ENCODE results near the gene SHC1.

Gene SHC1

DNA sequence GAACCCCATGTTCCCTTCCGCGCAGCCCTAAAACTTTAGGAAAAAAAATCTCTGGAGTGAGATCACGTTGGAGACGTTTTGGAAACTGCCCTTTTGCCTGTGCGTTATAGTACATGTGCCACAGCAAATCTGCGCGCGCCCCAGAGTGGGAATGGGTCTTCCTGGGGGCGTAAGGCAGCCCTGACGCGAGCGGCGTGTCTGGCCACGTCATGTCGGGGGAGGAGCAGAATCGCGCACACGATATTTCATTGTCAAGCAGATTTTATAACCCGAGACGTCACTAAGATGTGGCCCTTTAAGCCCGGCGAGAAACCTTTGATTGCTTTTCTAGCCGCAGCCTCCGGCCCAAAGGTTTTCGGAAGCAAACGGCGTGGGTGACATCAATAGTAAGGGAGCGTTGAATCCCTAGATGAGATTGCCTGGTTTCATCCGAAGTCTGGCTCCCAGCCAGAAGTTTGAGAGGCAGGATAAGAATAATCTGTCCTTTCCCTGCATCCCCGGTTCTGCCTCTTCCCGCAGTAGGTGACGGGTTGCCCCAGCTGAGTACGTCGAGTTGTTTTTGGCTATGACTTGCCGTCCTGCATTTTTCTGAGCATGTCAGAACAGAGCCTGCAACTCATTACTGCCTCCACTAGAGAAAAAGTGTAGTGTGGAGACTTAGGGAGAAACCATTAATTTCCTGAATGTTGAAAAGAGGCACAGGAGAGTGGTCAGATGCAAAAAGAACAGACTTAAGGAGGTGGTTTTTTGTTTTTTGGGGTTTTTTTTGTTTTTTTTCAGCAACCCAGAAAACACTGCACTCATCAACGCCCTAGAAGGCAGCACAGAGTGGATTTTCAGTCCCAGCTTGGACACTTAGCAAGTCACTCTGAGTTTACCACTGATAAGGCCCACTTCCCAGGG is 33.2 kb downstream of the SHC1 start (continued):
- TF ChIP-seq, protein P1, sequence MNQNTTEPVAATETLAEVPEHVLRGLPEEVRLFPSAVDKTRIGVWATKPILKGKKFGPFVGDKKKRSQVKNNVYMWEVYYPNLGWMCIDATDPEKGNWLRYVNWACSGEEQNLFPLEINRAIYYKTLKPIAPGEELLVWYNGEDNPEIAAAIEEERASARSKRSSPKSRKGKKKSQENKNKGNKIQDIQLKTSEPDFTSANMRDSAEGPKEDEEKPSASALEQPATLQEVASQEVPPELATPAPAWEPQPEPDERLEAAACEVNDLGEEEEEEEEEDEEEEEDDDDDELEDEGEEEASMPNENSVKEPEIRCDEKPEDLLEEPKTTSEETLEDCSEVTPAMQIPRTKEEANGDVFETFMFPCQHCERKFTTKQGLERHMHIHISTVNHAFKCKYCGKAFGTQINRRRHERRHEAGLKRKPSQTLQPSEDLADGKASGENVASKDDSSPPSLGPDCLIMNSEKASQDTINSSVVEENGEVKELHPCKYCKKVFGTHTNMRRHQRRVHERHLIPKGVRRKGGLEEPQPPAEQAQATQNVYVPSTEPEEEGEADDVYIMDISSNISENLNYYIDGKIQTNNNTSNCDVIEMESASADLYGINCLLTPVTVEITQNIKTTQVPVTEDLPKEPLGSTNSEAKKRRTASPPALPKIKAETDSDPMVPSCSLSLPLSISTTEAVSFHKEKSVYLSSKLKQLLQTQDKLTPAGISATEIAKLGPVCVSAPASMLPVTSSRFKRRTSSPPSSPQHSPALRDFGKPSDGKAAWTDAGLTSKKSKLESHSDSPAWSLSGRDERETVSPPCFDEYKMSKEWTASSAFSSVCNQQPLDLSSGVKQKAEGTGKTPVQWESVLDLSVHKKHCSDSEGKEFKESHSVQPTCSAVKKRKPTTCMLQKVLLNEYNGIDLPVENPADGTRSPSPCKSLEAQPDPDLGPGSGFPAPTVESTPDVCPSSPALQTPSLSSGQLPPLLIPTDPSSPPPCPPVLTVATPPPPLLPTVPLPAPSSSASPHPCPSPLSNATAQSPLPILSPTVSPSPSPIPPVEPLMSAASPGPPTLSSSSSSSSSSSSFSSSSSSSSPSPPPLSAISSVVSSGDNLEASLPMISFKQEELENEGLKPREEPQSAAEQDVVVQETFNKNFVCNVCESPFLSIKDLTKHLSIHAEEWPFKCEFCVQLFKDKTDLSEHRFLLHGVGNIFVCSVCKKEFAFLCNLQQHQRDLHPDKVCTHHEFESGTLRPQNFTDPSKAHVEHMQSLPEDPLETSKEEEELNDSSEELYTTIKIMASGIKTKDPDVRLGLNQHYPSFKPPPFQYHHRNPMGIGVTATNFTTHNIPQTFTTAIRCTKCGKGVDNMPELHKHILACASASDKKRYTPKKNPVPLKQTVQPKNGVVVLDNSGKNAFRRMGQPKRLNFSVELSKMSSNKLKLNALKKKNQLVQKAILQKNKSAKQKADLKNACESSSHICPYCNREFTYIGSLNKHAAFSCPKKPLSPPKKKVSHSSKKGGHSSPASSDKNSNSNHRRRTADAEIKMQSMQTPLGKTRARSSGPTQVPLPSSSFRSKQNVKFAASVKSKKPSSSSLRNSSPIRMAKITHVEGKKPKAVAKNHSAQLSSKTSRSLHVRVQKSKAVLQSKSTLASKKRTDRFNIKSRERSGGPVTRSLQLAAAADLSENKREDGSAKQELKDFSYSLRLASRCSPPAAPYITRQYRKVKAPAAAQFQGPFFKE (tag by site-specific recombination; IDR thresholded peaks at IDR 0.05; ENCODE audit: borderline replicate concordance): no peak
- TF ChIP-seq ZNF311 (tag by site-specific recombination; IDR thresholded peaks at IDR 0.05; ENCODE audit: borderline replicate concordance): no peak
- TF ChIP-seq ZNF629 (tag by site-specific recombination; IDR thresholded peaks at IDR 0.05): peak; percentile 99
- TF ChIP-seq ZBTB11 (tag by site-specific recombination; conservative IDR thresholded peaks at IDR 0.05; ENCODE audit: low read depth): no peak
- TF ChIP-seq, protein P2, sequence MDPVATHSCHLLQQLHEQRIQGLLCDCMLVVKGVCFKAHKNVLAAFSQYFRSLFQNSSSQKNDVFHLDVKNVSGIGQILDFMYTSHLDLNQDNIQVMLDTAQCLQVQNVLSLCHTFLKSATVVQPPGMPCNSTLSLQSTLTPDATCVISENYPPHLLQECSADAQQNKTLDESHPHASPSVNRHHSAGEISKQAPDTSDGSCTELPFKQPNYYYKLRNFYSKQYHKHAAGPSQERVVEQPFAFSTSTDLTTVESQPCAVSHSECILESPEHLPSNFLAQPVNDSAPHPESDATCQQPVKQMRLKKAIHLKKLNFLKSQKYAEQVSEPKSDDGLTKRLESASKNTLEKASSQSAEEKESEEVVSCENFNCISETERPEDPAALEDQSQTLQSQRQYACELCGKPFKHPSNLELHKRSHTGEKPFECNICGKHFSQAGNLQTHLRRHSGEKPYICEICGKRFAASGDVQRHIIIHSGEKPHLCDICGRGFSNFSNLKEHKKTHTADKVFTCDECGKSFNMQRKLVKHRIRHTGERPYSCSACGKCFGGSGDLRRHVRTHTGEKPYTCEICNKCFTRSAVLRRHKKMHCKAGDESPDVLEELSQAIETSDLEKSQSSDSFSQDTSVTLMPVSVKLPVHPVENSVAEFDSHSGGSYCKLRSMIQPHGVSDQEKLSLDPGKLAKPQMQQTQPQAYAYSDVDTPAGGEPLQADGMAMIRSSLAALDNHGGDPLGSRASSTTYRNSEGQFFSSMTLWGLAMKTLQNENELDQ (tag by site-specific recombination; IDR thresholded peaks at IDR 0.05; ENCODE audit: low read depth): no peak
- TF ChIP-seq ZNF112 (tag by site-specific recombination; IDR thresholded peaks at IDR 0.05): no peak
- peak; percentile 50; the same call in 1 of the 2 replicates for TF ChIP-seq GFI1B (tag by site-specific recombination; IDR thresholded peaks at IDR 0.05)
- TF ChIP-seq ZNF423 (tag by site-specific recombination; IDR thresholded peaks at IDR 0.05): no peak
- peak; percentile 78 for TF ChIP-seq EGR2 (tag by site-specific recombination; IDR thresholded peaks at IDR 0.05; ENCODE audit: low read depth)
- peak; percentile 52; the same call in 1 of the 2 replicates for TF ChIP-seq PBX3 (CRISPR knock-in tag; IDR thresholded peaks at IDR 0.05)
- TF ChIP-seq ZNF701 (tag by site-specific recombination; IDR thresholded peaks at IDR 0.05): no peak
- TF ChIP-seq ZFHX2 (tag by site-specific recombination; conservative IDR thresholded peaks at IDR 0.05): peak; percentile 89
- TF ChIP-seq ZNF157 (tag by site-specific recombination; IDR thresholded peaks at IDR 0.05): no peak
- TF ChIP-seq, protein P3, sequence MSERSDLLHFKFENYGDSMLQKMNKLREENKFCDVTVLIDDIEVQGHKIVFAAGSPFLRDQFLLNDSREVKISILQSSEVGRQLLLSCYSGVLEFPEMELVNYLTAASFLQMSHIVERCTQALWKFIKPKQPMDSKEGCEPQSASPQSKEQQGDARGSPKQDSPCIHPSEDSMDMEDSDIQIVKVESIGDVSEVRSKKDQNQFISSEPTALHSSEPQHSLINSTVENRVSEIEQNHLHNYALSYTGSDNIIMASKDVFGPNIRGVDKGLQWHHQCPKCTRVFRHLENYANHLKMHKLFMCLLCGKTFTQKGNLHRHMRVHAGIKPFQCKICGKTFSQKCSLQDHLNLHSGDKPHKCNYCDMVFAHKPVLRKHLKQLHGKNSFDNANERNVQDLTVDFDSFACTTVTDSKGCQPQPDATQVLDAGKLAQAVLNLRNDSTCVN (tag by site-specific recombination; optimal IDR thresholded peaks at IDR 0.05): peak; percentile 51
- TF ChIP-seq ZNF335 (tag by site-specific recombination; conservative IDR thresholded peaks at IDR 0.05): peak; percentile 34; the same call in 1 of the 2 replicates
- peak; percentile 41 for TF ChIP-seq ZNF518A (tag by site-specific recombination; conservative IDR thresholded peaks at IDR 0.05; ENCODE audit: low read depth)

Data from HEK293 (cell line).